ENCODE data around the gene NRXN3.

GRCh38 chr14:79587875-79588274, 1417.7 kb downstream of the NRXN3 start:
- TF ChIP-seq CTCF (IDR thresholded peaks at IDR 0.05; ENCODE audit: low read length): no peak
- TF ChIP-seq EZH2 (IDR thresholded peaks at IDR 0.05; ENCODE audit: borderline replicate concordance, low read length): no peak

All from OCI-LY1 (cell line).